ENCODE measurements around the gene TNNC1.
A peak's percentile ranks its signal among the peaks of the same experiment; 100 is the strongest.

Gene TNNC1

DNA sequence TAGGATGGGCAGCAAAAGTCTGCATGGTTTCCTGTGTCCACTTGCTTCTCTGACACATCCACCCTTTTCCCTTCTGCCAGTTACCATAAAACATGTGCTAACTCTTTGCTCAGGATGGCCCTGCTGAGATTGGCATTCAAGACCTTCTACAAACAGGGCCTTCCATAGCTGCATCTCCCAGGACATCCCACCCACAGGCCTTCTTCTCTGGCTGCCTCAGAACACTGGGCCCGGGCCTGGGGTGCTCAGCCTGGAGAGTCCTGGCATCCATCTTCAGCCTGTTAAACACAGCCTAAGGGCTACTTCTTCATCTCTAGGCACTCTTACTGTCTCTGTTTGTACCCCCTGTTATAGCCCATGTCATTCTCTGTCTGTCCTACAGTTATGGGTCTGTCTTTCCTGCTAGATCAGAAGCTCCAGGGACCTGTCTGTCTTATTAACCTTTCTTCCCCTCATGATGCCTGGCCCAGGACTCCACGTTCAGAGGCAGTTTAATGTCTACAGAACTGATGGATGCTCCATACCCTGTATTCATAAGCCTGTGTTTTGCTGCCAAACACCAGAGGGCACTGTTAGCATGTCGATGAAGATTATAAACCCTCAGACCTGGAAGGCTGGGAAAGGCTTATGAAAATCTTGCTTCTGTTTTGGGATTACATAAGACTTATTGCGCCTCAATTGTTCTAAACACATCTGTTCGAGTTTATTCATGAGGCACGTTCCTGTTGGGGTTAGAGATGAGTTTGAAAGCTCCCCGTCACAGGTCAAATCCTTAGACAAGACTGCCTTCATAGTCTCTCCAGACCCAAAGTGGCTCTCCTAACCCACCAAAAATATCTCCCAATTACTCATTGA, 25.5 kb downstream of the TNNC1 start:
- DNase-seq = peak; percentile 69

DNA sequence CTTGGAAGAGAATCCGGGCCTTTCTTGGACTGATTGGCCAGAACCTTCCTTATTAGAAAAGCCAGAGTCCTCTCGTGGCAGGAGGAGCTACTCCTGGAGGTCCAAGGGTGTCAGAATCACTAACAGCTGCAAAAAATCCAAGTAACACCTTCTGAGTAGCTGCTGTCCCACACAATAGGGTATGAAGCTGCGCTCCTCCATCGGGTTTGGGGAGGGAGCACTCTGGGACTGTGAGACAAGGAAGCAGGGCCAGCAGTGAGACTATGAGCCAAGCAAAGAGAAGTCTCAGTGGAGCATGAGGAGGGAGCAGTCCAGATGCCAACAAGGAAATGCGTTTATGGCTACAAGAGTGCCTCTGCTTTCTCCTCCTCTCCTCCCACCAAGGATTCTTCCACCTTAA, 30.7 kb downstream of the TNNC1 start:
- DNase-seq = no peak

DNA sequence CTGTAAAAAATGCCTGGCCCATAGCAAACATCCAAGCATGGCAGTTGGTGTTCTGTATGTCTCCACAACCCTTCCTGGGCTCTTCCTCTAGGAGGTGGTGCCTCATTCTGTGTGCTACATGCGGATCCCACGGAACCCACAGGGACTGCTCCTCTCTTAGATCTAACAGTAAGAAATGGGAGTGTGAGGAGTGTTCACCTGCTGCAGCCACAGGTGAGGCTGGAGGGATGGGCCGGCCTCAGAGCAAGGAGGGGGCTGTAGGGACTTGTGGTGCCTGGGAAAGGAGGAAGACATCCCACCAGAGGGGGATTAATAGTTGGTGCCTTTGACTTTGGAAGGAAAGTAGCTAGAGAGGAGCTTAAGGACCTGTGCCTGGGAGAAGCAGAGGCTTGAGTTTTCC, 31.2 kb downstream of the TNNC1 start:
- DNase-seq = no peak

DNA sequence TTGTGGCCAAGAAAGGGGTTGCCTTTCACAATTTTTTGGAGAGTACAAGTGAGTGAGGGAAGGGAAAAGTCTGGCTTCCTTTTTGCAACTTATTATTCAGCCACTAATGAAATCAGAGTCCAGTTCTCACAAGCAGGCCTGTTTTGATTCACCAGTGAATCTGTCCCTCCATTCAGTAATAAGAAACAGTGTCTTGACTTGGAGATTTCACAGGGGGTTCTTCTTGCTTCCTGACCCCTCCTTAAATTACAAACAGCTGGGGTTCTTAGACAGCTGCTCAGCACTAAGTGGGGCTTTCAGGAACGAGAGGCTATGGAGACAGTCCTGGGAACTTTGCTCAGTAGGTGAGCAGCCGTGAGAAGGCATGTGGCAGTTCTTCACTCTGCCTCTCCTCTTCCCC, 33.5 kb downstream of the TNNC1 start:
- no peak for DNase-seq

DNA sequence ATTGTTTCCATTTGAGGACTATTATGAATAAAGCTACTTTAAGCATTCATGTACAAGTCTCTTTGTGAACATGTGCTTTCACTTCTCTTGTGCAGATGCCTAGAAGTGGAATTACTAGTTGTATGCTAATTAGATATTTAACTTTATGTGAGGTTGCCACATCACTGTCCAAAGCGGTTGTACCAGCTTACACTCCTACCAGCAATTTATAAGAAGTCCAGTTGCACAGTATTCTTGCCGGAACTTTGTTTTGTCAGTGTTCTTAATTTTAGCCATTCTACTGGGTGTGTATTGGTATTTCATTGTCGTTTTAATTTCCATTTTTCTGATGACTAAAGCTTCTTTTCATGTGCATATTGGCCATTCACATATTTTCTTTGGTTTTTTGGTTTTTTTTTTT, 38.0 kb downstream of the TNNC1 start:
- DNase-seq = no peak

DNA sequence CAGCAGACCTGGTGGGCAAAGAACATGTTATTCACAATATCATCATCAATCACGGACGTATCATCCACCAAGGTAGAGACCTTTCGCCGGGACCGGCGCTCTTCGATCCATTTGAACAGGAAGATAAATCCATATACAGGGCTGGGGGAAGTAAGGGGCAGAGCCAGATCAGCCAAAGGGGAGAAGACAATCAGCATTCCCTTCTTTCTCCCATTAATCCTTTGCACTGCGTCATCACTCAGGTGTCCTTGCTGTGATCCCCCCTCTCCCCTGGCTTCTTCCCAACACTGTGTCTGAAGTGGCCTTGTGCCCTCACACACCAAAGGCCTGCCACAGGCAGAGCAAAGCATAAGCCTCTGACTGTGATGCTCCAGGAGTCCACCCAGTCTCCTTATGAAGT, 45.4 kb downstream of the TNNC1 start:
- DNase-seq = no peak

DNA sequence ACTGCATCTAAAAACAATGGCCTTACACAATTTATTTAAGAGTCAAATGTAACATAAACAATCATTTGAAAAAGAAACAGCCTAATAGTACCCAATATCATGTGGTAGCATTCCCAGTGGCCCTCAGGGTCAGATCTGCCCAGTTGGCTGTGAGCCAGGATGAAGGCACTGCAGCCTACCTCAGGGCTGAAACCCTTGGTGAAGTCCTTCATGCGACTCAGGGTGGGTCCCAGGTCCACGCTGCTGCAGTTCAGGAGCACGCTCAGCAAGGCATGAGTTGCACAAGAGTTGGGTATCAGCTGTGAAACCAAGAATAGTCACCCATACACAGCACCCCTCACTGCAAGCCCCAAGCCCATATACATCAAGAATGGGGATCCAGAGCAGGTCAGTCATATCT, 46.1 kb downstream of the TNNC1 start:
- no peak for DNase-seq

DNA sequence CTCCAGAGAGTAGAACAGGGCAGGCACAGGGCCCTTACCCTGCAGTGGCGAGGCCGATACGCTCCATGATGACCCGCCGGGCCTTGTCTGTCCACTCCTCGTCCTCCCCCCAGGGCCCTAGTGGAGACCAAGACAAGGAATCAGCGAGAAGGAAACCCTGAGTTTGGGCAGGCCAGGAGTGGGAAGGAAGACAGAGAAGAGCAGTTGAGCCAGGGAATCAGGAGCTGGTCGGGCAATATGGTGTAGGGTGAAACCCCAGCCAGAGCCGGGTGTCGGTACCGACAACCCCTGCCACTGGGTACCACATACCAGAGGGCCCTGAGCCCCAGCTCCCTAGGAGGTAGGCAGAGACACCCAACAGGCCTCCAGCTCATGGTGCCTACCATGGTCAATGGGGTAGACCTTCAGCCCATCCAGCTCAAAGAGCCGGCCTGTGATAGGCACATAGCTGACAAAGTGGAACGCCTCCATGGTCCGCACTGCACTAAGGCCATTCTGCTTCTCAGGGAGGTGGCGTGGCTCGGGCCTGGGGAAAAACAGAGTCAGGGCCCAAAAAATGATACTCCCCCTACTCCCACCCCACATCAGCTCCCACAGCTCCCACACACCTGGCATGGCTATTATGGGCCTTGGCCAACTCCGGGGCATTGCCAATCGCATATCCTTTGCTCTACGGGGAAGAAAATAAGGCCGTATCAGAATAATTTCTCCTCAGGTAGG, 46.9 kb downstream of the TNNC1 start:
- no peak for DNase-seq

DNA sequence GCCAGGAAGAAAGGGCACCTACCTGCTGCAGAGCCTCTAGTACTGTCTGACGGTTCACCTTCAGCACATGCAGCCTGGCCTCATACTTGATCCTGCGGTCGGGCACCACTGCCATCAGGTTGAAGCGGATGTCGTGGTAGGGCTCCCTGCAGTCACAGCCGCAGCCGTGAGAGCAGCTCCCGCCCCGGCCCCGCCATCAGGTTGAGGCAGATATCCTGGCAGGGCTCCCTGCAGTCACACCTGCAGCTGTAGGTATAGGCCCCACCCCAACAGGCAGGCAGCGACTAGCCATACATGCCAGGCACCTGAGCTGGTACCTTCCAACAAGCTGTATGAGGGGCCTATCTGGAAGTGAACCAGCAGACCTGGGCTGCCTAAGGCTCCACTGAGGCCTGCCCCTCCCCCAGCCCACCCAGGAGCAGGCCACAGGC, 47.6 kb downstream of the TNNC1 start:
- DNase-seq = no peak

DNA sequence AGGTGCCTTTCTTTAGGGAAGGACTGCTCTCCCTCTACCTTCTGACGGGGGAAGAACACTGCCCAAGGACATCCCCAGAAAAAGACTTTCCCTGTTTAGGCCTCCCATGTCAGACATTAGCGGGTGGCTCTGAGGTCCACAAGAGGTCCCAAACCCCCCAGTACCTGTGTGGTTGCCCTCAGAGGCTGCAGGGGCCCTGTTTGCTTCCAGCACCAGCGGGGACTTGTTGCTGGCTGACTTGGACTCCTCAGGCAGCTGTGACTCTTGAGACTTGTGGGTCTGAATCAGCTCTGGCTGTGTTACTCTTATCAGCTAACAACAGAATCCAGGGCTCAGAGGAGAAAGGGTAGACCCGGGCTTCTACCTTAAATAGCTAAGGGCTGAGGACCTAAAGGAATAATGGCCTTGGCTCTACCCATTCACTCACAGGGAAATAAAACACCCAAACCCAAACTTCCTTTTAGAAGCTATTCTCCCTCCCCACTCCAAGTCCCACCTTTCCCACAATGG, 48.2 kb downstream of the TNNC1 start:
- DNase-seq = no peak

DNA sequence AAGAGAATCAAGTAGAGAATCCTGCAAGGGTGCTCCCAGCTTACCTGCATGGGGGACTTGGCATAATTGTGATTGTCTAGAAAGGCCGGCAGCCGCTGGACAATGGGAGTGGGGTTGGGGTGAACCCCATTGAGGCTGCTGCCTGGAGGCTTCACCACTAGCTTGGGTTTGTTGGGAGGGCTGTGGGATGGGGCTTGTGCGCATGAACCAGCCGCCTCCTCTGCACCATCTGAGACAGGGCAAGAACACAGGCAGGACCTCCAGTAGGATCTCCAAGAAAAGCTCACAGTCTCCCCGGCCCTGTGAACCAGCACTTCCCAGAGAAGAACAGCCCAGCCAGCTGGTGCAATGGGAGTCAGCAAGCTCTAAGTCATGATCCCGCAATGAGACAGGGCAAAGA, 48.8 kb downstream of the TNNC1 start:
- DNase-seq = no peak

DNA sequence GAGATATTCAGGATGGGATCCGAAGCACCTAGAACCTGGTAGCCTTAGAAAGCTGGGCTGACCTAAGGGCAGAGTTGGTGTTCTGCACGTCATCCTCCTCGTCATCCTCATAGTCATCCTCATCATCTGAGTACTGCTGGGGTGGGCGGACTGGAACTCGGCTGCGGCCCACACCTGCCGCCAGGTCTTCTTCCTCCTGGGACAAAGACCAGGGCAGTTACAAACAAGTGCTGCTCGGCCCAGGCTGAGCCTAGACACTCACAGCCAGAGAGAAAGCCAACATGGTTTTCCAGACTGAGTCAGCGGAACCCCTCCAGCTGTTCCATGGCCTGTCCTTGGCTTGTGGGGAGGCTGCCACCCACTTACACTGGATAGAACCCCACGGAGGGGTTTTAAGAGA, 49.5 kb downstream of the TNNC1 start:
- no peak for DNase-seq

DNA sequence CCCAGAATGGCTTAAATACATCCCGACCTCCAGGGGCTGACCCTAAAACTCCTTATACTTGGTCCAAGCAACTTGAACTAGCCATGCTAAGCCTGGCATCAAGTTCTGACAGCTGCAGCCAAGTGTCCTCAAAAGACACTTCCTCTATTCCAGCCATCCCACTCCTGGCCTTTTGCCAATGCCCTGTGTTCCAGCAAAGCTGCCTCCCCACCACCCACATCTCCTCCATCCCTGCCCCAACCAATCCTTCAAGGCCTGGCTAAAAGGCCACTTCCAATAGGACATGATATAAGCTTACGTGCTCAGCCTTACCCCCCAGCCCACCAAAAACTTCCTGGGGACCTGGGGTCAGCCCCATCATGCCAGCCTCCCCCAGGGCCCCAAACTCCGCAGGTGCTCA, 49.9 kb downstream of the TNNC1 start:
- no peak for DNase-seq

DNA sequence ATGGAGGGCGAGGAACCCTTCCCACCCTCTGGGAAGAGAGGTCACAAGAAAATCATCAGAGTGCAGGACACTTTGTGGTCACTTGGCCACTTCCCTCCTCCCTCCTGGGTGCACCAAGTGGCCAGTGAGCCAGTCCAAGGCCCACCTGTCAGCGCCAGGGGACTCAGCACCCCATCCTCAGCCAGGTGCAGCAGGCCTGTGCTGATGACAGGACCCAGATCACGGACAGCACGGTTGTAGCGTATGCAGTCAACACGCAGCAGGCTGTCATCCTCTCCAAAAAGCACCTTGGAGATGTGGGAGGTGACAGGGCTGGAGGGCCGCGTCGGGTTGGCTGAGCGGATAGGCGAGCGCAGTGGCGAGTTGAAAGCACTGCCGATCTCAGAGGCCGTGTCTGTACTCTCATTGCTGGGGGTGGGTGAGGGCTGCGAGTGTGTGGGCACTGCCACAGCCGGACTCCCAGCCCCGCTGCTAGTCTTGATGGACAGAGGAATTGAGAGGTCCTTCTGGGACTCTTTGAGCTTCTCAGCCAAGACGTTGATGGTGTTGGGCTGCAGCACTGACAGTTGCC, 50.5 kb downstream of the TNNC1 start:
- no peak for DNase-seq

DNA sequence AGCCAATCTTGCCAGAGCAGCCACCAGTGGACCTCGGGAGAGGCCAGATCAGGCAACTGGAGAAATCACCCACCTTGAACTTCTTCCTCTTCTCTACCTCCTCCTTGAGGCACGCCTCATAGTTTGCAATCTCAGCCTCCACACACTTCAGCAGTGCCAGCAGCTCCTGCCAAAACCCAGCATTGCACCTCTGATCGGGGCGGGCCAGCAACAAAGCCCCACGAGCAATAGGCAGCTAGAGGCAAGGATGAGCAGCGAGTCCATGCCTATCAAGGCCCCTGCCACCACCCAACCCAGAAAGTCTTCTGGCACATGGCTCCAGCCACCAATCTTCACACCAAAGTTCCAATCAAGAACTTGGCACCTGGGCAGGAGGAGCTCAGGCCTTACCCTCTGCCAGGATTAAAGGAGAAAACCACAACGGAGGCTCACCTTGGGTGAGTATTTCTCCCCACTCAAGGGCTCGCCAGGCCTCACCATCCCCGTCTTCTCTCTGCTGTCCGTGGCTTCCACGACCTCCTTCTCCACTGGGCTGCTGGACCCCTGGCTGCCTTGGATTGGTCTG, 51.1 kb downstream of the TNNC1 start:
- DNase-seq = no peak

DNA sequence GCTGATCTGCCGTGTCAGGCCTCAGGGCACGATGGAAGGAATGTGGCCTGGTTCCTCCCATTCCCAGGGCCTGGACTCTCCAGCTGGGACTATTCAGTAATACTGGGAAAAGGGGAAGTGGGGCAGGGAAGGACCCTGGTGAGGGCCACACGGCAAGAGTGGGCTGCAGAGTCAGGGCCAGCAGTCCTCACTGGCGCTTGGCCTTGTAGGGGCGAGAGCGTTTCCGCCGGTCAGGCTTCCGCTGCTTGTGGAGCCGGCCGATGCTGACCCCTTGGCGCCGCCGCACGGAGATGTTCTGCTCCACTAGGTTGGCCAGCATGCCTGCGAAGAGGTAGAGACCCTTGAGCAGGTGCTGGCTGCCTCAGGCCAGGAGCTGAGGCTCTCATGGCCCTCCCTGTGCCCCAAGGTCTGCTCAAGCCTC, 51.7 kb downstream of the TNNC1 start:
- DNase-seq = no peak

DNA sequence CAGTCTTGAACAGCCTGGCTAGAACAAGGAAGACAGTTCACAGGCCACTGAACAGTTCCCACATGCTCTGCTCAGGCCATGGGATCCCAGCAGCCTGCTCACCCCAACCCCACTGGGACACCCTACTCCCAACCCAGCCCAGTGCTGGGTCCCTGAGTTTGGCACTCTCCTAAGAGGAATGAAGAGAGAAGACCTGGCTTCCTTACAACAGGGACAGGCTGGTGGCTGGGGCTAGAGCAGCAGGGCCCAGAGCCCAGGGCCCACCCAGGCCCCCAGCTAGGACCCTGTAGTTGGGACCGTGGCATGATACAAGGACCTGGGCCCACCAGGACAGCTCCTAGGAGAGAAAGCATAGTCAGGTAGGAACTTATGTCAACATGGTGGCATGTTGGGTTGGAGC, 52.3 kb downstream of the TNNC1 start:
- no peak for DNase-seq
